ENCODE results near the gene AATF.

- TF ChIP-seq POLR2A (IDR thresholded peaks at IDR 0.05), result no peak
- TF ChIP-seq CTCF (IDR thresholded peaks at IDR 0.05), result no peak
Observed at GRCh38 chr17:37045351-37045922, 96.7 kb downstream of the AATF start.
